HFFc6 (cell line): ENCODE results near the gene TMEM51. TPM values are rescaled to one million over a fixed set of nuclear protein-coding genes. Genes with fewer than 3 reads are reported as not detected.

Experiments used
- DNase-seq: peaks from one replicate; pipeline ENCODE4 v3.0.0-alpha.2; 2018
- H3K27ac Mint-ChIP-seq: 2 replicates; pipeline ENCODE4 v1.8.0; 2020; ENCODE audit warnings: mild to moderate bottlenecking, mixed read lengths
- H3K27me3 Mint-ChIP-seq: 2 replicates; pipeline ENCODE4 v1.8.0; 2021; ENCODE audit warnings: mild to moderate bottlenecking, moderate library complexity, mixed read lengths; ENCODE audit not compliant: insufficient read depth
- H3K36me3 Mint-ChIP-seq: 2 replicates; pipeline ENCODE4 v1.8.0; 2021; ENCODE audit warnings: low read depth, mixed read lengths
- H3K4me1 Mint-ChIP-seq: 2 replicates; pipeline ENCODE4 v1.8.0; 2020; ENCODE audit warnings: low read depth, mixed read lengths
- H3K4me3 Mint-ChIP-seq: 2 replicates; pipeline ENCODE4 v1.8.0; 2020; ENCODE audit warnings: mild to moderate bottlenecking, moderate library complexity, mixed read lengths
- H3K9me3 Mint-ChIP-seq: 2 replicates; pipeline ENCODE4 v1.8.0; 2020; ENCODE audit warnings: mild to moderate bottlenecking, mixed read lengths
- CTCF ChIP-seq: fragments of 200-600 bp; sonication (generic); IDR thresholded peaks from 2 replicates; pipeline ENCODE4 v1.5.0; 2021; ENCODE audit warnings: antibody characterized with exemption, mild to moderate bottlenecking
- total RNA-seq, 6 experiments: library from RNA; stranded (reverse); fragmentation: NEBNext Ultra II Directional; extraction: Animal tissue kit (Norgen Biotek cat#: 25700); gene quantifications; 2 replicates in 1 of 6; 3 replicates in 5 of 6; pipeline ENCODE4 v1.2.3, GENCODE V29; 2021

TMEM51 gene
- total RNA-seq, 6 experiments from 2014 or later, result 4.8 to 6.8 (median 6.6) TPM

DNA sequence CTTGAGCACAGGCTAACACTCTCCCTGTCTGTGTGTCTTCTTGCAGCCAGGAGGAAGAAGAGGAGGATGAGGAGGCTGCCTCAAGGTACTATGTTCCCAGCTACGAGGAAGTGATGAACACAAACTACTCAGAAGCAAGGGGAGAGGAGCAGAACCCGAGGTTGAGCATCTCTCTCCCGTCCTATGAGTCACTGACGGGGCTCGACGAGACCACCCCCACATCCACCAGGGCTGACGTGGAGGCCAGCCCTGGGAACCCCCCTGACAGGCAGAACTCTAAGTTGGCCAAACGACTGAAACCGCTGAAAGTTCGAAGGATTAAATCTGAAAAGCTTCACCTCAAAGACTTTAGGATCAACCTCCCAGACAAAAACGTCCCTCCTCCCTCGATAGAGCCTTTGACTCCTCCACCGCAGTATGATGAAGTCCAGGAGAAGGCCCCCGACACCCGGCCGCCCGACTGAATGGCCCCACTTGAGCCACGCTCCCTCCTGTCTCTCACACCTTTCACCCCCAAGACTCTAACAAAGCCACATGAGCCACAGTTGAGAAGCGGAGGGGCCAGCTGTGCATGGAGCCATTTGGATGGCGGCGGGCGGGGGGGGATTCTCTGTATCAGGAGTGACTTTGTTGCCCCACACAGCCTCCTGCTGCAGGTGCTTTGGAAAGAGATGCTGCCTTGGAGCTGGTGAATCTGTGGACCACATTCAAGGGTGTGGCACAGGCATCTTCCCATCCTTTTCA, 65.9 kb downstream of the TMEM51 start:
- H3K4me1 Mint-ChIP-seq, result peaks cover 19% of the 10 kb centered on the region
- DNase-seq, result no peak
- no peak overlapping the region for H3K4me3 Mint-ChIP-seq
- peaks cover 1% of the 10 kb centered on the region; the same call in 1 of the 2 replicates for H3K27me3 Mint-ChIP-seq
- no peaks in the 10 kb centered on the region for H3K9me3 Mint-ChIP-seq
- H3K27ac Mint-ChIP-seq, result 0 out of 2 replicates have a peak overlapping the region, but pooled peaks have one; percentile 16
- TF ChIP-seq CTCF, result no peak
- no peaks in the 10 kb centered on the region; the same call in 1 of the 2 replicates for H3K36me3 Mint-ChIP-seq

GRCh38 chr1:15220024-15220392, 66.5 kb downstream of the TMEM51 start:
- no peak for TF ChIP-seq CTCF
- Mint-ChIP-seq H3K9me3 (no peaks in the 10 kb centered on the region), H3K27me3 (peaks cover 1% of the 10 kb centered on the region; the same call in 1 of the 2 replicates), H3K36me3 (no peaks in the 10 kb centered on the region; the same call in 1 of the 2 replicates), H3K27ac (no peak overlapping the region), H3K4me1 (peaks cover 14% of the 10 kb centered on the region), H3K4me3 (no peak overlapping the region)
- no peak for DNase-seq

DNA sequence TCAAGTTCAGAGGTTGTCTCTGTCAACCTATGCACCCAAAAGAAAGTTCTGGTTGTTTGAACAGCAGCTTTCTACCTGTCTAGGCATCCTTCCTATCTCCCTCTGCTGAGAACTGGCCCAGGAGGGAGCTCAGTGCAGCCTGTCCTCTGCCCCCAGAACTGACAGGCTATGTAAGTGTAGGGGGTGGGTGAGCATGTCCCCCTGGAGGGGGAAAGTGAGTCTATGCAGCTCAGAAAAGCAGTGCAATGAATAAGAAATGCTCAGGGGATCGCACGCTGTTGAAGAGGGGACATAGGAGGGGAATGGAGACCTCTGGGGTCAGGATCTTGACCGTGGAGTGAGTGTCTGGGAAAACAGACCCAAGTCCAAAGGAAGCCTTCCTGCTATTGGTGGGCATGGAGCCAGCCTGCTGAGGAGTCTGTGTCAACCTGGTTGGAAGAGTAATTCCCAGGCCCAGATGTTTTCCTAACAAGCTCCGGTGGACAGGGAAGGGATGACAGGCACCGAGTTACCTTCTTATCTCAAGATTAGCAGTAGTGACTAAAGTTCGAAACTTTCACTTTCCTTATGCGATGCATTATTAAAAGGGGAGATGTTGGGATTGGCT, 67.4 kb downstream of the TMEM51 start:
- H3K27ac Mint-ChIP-seq, result no peak overlapping the region
- no peaks in the 10 kb centered on the region; the same call in 1 of the 2 replicates for H3K36me3 Mint-ChIP-seq
- no peak for DNase-seq
- no peaks in the 10 kb centered on the region for H3K9me3 Mint-ChIP-seq
- H3K4me1 Mint-ChIP-seq, result peaks cover 14% of the 10 kb centered on the region
- H3K4me3 Mint-ChIP-seq, result no peak overlapping the region
- H3K27me3 Mint-ChIP-seq, result peaks cover 5% of the 10 kb centered on the region; the same call in 1 of the 2 replicates
- TF ChIP-seq CTCF, result 0 out of 2 replicates have a peak, but pooled peaks have one; percentile 22

DNA sequence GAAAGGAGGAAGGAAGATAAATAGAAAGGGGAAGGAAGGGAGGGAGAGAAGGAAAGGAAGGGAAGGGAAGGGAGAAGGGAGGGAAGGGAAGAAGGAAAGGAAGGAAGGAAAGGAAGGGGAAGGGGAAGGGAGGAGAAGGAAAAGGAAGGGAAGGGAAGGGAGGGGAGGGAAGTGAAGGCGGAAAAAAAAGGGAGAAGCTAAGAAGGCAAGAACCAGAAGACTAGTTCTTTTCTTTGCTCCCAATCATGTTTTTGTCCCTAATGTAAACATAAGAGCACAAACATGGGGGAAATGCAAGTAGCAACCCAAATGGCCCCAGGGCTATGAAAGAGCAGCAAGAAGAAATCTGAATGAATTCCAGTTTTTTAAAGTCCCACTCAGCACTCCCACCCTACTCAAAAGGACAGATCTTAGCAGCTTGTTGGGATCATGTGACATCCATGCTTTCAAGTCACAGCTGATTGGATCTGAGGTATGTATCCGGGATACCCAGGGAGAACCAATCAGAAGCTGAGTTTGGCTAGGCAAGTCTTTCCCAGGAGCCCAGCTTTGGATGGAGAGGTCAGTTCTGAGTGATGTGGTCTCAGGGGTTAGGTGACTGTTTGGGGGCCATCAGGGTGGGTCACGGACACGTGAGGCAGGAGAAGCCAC, 69.2 kb downstream of the TMEM51 start:
- H3K36me3 Mint-ChIP-seq, result no peaks in the 10 kb centered on the region; the same call in 1 of the 2 replicates
- peaks cover 12% of the 10 kb centered on the region for H3K4me1 Mint-ChIP-seq
- H3K27ac Mint-ChIP-seq, result no peak overlapping the region
- H3K27me3 Mint-ChIP-seq, result peaks cover 8% of the 10 kb centered on the region; the same call in 1 of the 2 replicates
- no peaks in the 10 kb centered on the region for H3K9me3 Mint-ChIP-seq
- DNase-seq, result no peak
- no peak overlapping the region for H3K4me3 Mint-ChIP-seq
- TF ChIP-seq CTCF, result no peak

DNA sequence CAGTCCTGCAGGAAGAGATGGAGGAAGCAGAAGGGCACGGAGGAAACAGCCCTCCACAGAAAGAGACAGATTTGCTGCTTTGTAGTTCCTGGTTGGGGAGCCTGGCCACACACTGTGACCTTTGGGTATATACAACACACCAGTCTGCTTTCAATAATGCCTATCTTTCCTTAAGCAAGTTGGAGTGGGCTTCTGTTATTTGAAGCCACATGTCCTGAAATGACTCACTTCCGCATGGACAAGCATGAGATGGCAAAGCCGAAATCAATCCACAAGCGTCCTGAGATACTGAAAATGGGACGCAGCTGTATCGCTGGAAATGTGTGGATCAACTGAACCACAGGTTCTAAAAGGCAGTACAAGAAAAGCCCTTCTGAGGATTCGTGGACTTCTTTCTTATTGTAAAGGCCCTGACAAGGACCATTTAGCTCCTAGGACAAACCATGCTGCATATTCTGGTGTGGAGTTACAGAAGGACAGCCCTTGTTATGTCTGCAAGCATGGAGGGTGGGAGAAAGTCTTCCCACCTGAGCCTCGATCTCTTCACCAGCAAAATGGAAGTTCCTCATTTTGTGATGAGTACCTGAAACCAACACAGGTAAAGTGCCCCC, 70.8 kb downstream of the TMEM51 start:
- H3K27ac Mint-ChIP-seq, result no peak overlapping the region
- no peaks in the 10 kb centered on the region for H3K9me3 Mint-ChIP-seq
- H3K4me3 Mint-ChIP-seq, result no peak overlapping the region
- peaks cover 7% of the 10 kb centered on the region; the same call in 1 of the 2 replicates for H3K27me3 Mint-ChIP-seq
- no peak for TF ChIP-seq CTCF
- no peaks in the 10 kb centered on the region; the same call in 1 of the 2 replicates for H3K36me3 Mint-ChIP-seq
- DNase-seq, result no peak
- no peaks in the 10 kb centered on the region for H3K4me1 Mint-ChIP-seq
